HEK293 (cell line): ENCODE measurements around the gene C12orf57.

Source experiments
- BCL11A ChIP-seq: fragments of 450-650 bp; formaldehyde crosslinking; IDR thresholded peaks from 2 replicates; pipeline ENCODE4 v1.5.1; 2016; ENCODE audit warnings: low read depth, missing biosample characterization, missing genetic modification characterization
- BCL11B ChIP-seq: fragments of 450-650 bp; formaldehyde crosslinking; IDR thresholded peaks from 2 replicates; pipeline ENCODE4 v1.5.1; 2016; ENCODE audit warnings: low read depth, missing biosample characterization, missing genetic modification characterization
- HOXA7 ChIP-seq: sonication (generic); formaldehyde crosslinking; IDR thresholded peaks from 2 replicates; pipeline ENCODE4 v1.8.1; 2022; ENCODE audit warnings: missing genetic modification reagents, borderline replicate concordance
- MYNN ChIP-seq: fragments of 450-650 bp; formaldehyde crosslinking; IDR thresholded peaks from 2 replicates; pipeline ENCODE4 v1.5.1; 2016; ENCODE audit warnings: missing biosample characterization, missing genetic modification characterization, borderline replicate concordance
- PRDM1 ChIP-seq: fragments of 450-650 bp; formaldehyde crosslinking; IDR thresholded peaks from 2 replicates; pipeline ENCODE4; 2016; ENCODE audit warnings: missing biosample characterization, missing genetic modification characterization
- YY2 ChIP-seq: fragments of 450-650 bp; formaldehyde crosslinking; IDR thresholded peaks from 2 replicates; pipeline ENCODE4 v1.5.1; 2016; ENCODE audit warnings: missing biosample characterization, missing genetic modification characterization
- ZBTB26 ChIP-seq: fragments of 450-650 bp; formaldehyde crosslinking; optimal IDR thresholded peaks from 2 replicates; pipeline ENCODE3; 2016; ENCODE audit warnings: missing biosample characterization, mild to moderate bottlenecking, missing genetic modification characterization
- ZBTB49 ChIP-seq: fragments of 450-650 bp; formaldehyde crosslinking; IDR thresholded peaks from 2 replicates; pipeline ENCODE4 v1.5.1; 2016; ENCODE audit warnings: missing biosample characterization, missing genetic modification characterization, low read depth
- ZNF114 ChIP-seq: fragments of 450-650 bp; formaldehyde crosslinking; IDR thresholded peaks from 2 replicates; pipeline ENCODE4 v1.5.0; 2017; ENCODE audit warnings: missing biosample characterization, missing genetic modification characterization
- ZNF175 ChIP-seq: fragments of 450-650 bp; formaldehyde crosslinking; IDR thresholded peaks from 2 replicates; pipeline ENCODE4 v1.5.1; 2016; ENCODE audit warnings: missing biosample characterization, missing genetic modification characterization
- ZNF239 ChIP-seq: fragments of 450-650 bp; formaldehyde crosslinking; IDR thresholded peaks from 2 replicates; pipeline ENCODE4 v1.5.1; 2016; ENCODE audit warnings: missing biosample characterization, missing genetic modification characterization
- ZNF366 ChIP-seq: fragments of 450-650 bp; formaldehyde crosslinking; conservative IDR thresholded peaks from 2 replicates; pipeline ENCODE4 v1.5.1; 2016; ENCODE audit warnings: missing biosample characterization, missing genetic modification characterization
- ZNF416 ChIP-seq: fragments of 450-650 bp; formaldehyde crosslinking; IDR thresholded peaks from 2 replicates; pipeline ENCODE4 v1.5.1; 2016; ENCODE audit warnings: missing biosample characterization, missing genetic modification characterization
- ZNF423 ChIP-seq: fragments of 450-650 bp; formaldehyde crosslinking; IDR thresholded peaks from 2 replicates; pipeline ENCODE4 v1.5.1; 2016; ENCODE audit warnings: missing biosample characterization, missing genetic modification characterization
- ZNF501 ChIP-seq: fragments of 450-650 bp; formaldehyde crosslinking; IDR thresholded peaks from 2 replicates; pipeline ENCODE4 v1.5.1; 2016; ENCODE audit warnings: missing biosample characterization, missing genetic modification characterization
- ZNF558 ChIP-seq: fragments of 450-650 bp; formaldehyde crosslinking; IDR thresholded peaks from 2 replicates; pipeline ENCODE4 v1.5.1; 2016; ENCODE audit warnings: missing biosample characterization, missing genetic modification characterization
- ZNF596 ChIP-seq: fragments of 450-650 bp; IDR thresholded peaks from 2 replicates; pipeline ENCODE4 v1.5.0; 2018; ENCODE audit warnings: missing biosample characterization, mild to moderate bottlenecking, missing genetic modification characterization, moderate library complexity
- ZNF610 ChIP-seq: fragments of 450-650 bp; formaldehyde crosslinking; IDR thresholded peaks from 2 replicates; pipeline ENCODE4 v1.5.1; 2016; ENCODE audit warnings: missing biosample characterization, missing genetic modification characterization, borderline replicate concordance
- ZNF623 ChIP-seq: fragments of 450-650 bp; formaldehyde crosslinking; IDR thresholded peaks from 2 replicates; pipeline ENCODE4 v1.5.1; 2016; ENCODE audit warnings: missing biosample characterization, missing genetic modification characterization
- ZNF629 ChIP-seq: fragments of 450-650 bp; formaldehyde crosslinking; IDR thresholded peaks from 2 replicates; pipeline ENCODE4 v1.5.1; 2017; ENCODE audit warnings: missing biosample characterization, missing genetic modification characterization
- ZNF677 ChIP-seq: fragments of 450-650 bp; IDR thresholded peaks from 2 replicates; pipeline ENCODE4 v1.5.0; 2018; ENCODE audit warnings: missing biosample characterization, mild to moderate bottlenecking, missing genetic modification characterization, moderate library complexity
- ZNF776 ChIP-seq: fragments of 450-650 bp; formaldehyde crosslinking; IDR thresholded peaks from 2 replicates; pipeline ENCODE4 v1.5.0; 2017; ENCODE audit warnings: missing biosample characterization, missing genetic modification characterization, borderline replicate concordance
- ZNF791 ChIP-seq: fragments of 450-650 bp; formaldehyde crosslinking; IDR thresholded peaks from 2 replicates; pipeline ENCODE4 v1.5.1; 2016; ENCODE audit warnings: missing biosample characterization, missing genetic modification characterization
- ZNF843 ChIP-seq: fragments of 450-650 bp; formaldehyde crosslinking; IDR thresholded peaks from 2 replicates; pipeline ENCODE4 v1.5.1; 2016; ENCODE audit warnings: missing biosample characterization, missing genetic modification characterization
- ZSCAN16 ChIP-seq: fragments of 450-650 bp; formaldehyde crosslinking; IDR thresholded peaks from 2 replicates; pipeline ENCODE4 v1.5.1; 2016; ENCODE audit warnings: missing biosample characterization, missing genetic modification characterization
- ZSCAN4 ChIP-seq: fragments of 450-650 bp; formaldehyde crosslinking; IDR thresholded peaks from 2 replicates; pipeline ENCODE4 v1.5.1; 2017; ENCODE audit warnings: missing biosample characterization, missing genetic modification characterization
- TF ChIP-seq, protein P1 (sequence below): fragments of 450-650 bp; formaldehyde crosslinking; IDR thresholded peaks from 2 replicates; pipeline ENCODE4 v1.5.1; 2016; ENCODE audit warnings: missing biosample characterization, missing genetic modification characterization
- TF ChIP-seq, protein P2 (sequence below): fragments of 450-650 bp; formaldehyde crosslinking; IDR thresholded peaks from 2 replicates; pipeline ENCODE4 v1.5.0; 2017; ENCODE audit warnings: missing biosample characterization, missing genetic modification characterization, borderline replicate concordance
- TF ChIP-seq, protein P3 (sequence below): fragments of 450-650 bp; formaldehyde crosslinking; IDR thresholded peaks from 2 replicates; pipeline ENCODE4 v1.5.1; 2016; ENCODE audit warnings: missing biosample characterization, missing genetic modification characterization

The C12orf57 gene

GRCh38 chr12:6914246-6914946 lies 29.4 kb upstream of the C12orf57 start, which contains the start of gene ENO2 (continued):
- no peak for TF ChIP-seq MYNN (tag by site-specific recombination)
- TF ChIP-seq YY2 (tag by site-specific recombination): peak; percentile 59
- 0 out of 2 replicates have a peak, but pooled peaks have one; percentile 30 for TF ChIP-seq ZNF629
- 0 out of 2 replicates have a peak, but pooled peaks have one; percentile 44 for TF ChIP-seq BCL11B (tag by site-specific recombination)
- TF ChIP-seq, protein P1, sequence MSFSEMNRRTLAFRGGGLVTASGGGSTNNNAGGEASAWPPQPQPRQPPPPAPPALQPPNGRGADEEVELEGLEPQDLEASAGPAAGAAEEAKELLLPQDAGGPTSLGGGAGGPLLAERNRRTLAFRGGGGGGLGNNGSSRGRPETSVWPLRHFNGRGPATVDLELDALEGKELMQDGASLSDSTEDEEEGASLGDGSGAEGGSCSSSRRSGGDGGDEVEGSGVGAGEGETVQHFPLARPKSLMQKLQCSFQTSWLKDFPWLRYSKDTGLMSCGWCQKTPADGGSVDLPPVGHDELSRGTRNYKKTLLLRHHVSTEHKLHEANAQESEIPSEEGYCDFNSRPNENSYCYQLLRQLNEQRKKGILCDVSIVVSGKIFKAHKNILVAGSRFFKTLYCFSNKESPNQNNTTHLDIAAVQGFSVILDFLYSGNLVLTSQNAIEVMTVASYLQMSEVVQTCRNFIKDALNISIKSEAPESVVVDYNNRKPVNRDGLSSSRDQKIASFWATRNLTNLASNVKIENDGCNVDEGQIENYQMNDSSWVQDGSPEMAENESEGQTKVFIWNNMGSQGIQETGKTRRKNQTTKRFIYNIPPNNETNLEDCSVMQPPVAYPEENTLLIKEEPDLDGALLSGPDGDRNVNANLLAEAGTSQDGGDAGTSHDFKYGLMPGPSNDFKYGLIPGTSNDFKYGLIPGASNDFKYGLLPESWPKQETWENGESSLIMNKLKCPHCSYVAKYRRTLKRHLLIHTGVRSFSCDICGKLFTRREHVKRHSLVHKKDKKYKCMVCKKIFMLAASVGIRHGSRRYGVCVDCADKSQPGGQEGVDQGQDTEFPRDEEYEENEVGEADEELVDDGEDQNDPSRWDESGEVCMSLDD: peak; percentile 53; the same call in 1 of the 2 replicates
- TF ChIP-seq ZNF596 (tag by site-specific recombination): no peak
- TF ChIP-seq ZNF416 (tag by site-specific recombination): no peak
- TF ChIP-seq HOXA7 (CRISPR knock-in tag): no peak
- no peak; the same call in 1 of the 2 replicates for TF ChIP-seq ZNF366
- 0 out of 2 replicates have a peak, but pooled peaks have one; percentile 29 for TF ChIP-seq ZNF423 (tag by site-specific recombination)
- no peak for TF ChIP-seq ZNF623 (tag by site-specific recombination)
- no peak for TF ChIP-seq ZBTB49 (tag by site-specific recombination)
- no peak for TF ChIP-seq ZNF677 (tag by site-specific recombination)
- TF ChIP-seq, protein P2, sequence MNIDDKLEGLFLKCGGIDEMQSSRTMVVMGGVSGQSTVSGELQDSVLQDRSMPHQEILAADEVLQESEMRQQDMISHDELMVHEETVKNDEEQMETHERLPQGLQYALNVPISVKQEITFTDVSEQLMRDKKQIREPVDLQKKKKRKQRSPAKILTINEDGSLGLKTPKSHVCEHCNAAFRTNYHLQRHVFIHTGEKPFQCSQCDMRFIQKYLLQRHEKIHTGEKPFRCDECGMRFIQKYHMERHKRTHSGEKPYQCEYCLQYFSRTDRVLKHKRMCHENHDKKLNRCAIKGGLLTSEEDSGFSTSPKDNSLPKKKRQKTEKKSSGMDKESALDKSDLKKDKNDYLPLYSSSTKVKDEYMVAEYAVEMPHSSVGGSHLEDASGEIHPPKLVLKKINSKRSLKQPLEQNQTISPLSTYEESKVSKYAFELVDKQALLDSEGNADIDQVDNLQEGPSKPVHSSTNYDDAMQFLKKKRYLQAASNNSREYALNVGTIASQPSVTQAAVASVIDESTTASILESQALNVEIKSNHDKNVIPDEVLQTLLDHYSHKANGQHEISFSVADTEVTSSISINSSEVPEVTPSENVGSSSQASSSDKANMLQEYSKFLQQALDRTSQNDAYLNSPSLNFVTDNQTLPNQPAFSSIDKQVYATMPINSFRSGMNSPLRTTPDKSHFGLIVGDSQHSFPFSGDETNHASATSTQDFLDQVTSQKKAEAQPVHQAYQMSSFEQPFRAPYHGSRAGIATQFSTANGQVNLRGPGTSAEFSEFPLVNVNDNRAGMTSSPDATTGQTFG (tag by site-specific recombination): no peak
- TF ChIP-seq ZNF114: no peak
- peak; percentile 84 for TF ChIP-seq ZBTB26 (tag by site-specific recombination)
- TF ChIP-seq ZNF239 (tag by site-specific recombination): 0 out of 2 replicates have a peak, but pooled peaks have one; percentile 24
- no peak for TF ChIP-seq ZSCAN16 (tag by site-specific recombination)
- TF ChIP-seq PRDM1 (tag by site-specific recombination): no peak
- TF ChIP-seq ZNF843 (tag by site-specific recombination): 0 out of 2 replicates have a peak, but pooled peaks have one; percentile 15
- no peak for TF ChIP-seq ZNF610 (tag by site-specific recombination)
- TF ChIP-seq ZNF791: no peak
- no peak for TF ChIP-seq ZSCAN4 (tag by site-specific recombination)
- TF ChIP-seq BCL11A: no peak
- TF ChIP-seq, protein P3, sequence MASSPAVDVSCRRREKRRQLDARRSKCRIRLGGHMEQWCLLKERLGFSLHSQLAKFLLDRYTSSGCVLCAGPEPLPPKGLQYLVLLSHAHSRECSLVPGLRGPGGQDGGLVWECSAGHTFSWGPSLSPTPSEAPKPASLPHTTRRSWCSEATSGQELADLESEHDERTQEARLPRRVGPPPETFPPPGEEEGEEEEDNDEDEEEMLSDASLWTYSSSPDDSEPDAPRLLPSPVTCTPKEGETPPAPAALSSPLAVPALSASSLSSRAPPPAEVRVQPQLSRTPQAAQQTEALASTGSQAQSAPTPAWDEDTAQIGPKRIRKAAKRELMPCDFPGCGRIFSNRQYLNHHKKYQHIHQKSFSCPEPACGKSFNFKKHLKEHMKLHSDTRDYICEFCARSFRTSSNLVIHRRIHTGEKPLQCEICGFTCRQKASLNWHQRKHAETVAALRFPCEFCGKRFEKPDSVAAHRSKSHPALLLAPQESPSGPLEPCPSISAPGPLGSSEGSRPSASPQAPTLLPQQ: peak; percentile 55; the same call in 1 of the 2 replicates
- peak; percentile 62; the same call in 1 of the 2 replicates for TF ChIP-seq ZNF501 (tag by site-specific recombination)
- TF ChIP-seq ZNF175 (tag by site-specific recombination): no peak
- TF ChIP-seq ZNF776 (tag by site-specific recombination): no peak
- TF ChIP-seq ZNF558 (tag by site-specific recombination): no peak
